Retinal pigment epithelial cell (primary cell): ENCODE results near the gene C15orf61.

Experiments
- DNase-seq: peaks from one replicate; pipeline ENCODE4 v3.0.0-alpha.2; 2010; ENCODE audit warnings: low read depth
- H3K4me3 ChIP-seq: 2 replicates; pipeline ENCODE4 v1.5.1; 2011; ENCODE audit warnings: mild to moderate bottlenecking, low read length, control low read depth, moderate library complexity
- CTCF ChIP-seq: conservative IDR thresholded peaks from 2 replicates; pipeline ENCODE4 v1.5.1; 2011; ENCODE audit warnings: low read depth, low read length, control low read depth, inconsistent platforms

C15orf61 gene

GRCh38 chr15:67543348-67543718 is 22.4 kb downstream of the C15orf61 start:
- no peak for DNase-seq
- no peak for TF ChIP-seq CTCF
- peak overlapping the region; percentile 93 for H3K4me3 ChIP-seq

- DNase-seq, result no peak
- no peak for TF ChIP-seq CTCF
- no peak overlapping the region for H3K4me3 ChIP-seq
These were observed 23.5 kb downstream of the C15orf61 start for GRCh38 chr15:67544475-67544874.

- H3K4me3 ChIP-seq, result no peak overlapping the region
- DNase-seq, result no peak
- TF ChIP-seq CTCF, result no peak
These were observed 24.9 kb downstream of the C15orf61 start for GRCh38 chr15:67545864-67546263.

- no peak for DNase-seq
- no peak for TF ChIP-seq CTCF
- no peak overlapping the region for H3K4me3 ChIP-seq
These were observed 26.1 kb downstream of the C15orf61 start for GRCh38 chr15:67547064-67547463.

- H3K4me3 ChIP-seq, result no peak overlapping the region
- no peak for DNase-seq
- no peak for TF ChIP-seq CTCF
These were observed 26.9 kb downstream of the C15orf61 start for GRCh38 chr15:67547836-67548235.

GRCh38 chr15:67548236-67548852 is 27.4 kb downstream of the C15orf61 start:
- no peak overlapping the region for H3K4me3 ChIP-seq
- DNase-seq, result no peak
- TF ChIP-seq CTCF, result no peak

GRCh38 chr15:67548862-67549651 is 28.1 kb downstream of the C15orf61 start:
- no peak overlapping the region for H3K4me3 ChIP-seq
- no peak for DNase-seq
- no peak for TF ChIP-seq CTCF
